HG02884 (cell line): ENCODE results near the gene RDM1.

Experiments
- ATAC-seq: cut with Tn5 transposase; IDR thresholded peaks from one replicate; pipeline ENCODE4 v1.9.1; 2021; ENCODE audit warnings: mild to moderate bottlenecking, moderate library complexity; ENCODE audit not compliant: unreplicated experiment

The RDM1 gene

DNA sequence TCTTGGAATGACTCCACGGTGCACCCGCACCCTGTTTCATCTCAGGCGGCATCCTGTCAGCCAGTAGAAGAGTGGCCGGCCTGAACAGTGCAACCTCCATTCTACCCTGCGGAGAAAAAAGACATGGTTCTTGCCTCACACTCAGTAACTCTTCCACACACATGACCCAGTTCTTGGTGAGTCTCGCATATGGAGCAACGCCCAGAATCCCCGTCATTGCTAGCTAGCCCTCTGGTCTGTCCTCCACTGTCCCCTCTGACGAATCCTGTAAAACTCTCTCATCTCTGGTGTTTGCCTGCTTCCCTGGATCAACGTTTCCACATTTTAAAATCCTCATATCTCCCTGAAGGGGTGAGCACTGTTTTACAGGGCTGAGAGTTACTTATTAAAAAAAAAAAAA, 4.2 kb upstream of the RDM1 start:
- no peak for ATAC-seq

GRCh38 chr17:35932586-35932985, 2.0 kb upstream of the RDM1 start:
- ATAC-seq, result no peak

DNA sequence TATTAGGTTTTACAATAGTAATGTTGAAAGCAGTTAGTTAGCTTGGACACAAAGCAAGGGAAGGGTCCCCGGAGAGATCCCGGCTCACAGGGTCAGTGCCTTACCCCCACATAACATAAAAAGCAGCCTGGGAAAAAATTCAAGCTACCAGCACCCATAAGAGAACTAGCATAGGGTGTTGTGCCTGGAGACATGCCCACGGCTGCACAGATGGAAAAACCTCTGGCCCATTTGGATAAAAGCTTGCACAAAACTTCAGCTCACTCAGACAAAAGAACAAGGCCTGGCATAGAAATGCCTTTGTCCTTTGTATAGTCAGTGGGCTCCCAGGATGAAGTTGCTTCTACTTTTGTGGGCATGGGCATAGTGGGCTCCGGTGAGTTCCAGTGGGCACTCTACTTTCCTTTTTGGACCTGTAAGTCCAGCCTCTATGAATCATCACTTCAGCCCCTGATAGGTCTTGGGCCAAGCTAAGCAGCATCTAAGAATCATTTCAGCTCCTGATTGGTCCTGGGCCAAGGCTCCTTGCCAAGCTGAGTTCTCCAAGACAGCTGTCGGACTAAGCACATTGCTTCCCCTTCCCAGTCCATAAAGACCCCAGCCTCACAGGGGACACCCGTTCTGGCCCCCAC, 1.3 kb upstream of the RDM1 start:
- no peak for ATAC-seq

GRCh38 chr17:35927714-35928113, 2.9 kb downstream of the RDM1 start:
- ATAC-seq, result no peak

DNA sequence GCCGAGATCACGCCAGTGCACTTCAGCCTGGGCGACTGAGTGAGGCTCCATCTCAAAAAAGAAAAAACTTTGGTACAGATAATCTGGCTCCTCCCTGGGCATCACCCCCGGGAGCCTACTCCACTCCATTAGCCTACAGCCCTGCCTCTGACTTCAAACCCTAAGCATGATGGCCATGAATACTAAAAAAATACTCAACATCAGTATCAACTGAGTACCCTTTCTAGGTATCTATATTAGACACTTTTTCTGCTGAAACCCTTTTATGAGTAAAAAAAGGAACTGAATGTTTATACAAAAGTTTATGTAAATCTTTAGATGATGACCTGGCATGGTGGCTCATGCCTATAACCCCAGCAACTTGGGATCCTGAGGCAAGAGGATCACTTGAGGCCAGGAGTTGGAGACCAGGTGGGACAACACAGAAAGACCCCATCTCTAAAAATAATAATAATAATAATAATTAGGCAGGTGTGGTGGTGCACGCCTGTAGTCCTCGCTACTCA, 6.9 kb downstream of the RDM1 start:
- ATAC-seq, result no peak

- no peak for ATAC-seq
Observed at GRCh38 chr17:35920229-35920628, 10.3 kb downstream of the RDM1 start.

- ATAC-seq, result no peak
Observed at GRCh38 chr17:35918665-35919064, 11.9 kb downstream of the RDM1 start.

DNA sequence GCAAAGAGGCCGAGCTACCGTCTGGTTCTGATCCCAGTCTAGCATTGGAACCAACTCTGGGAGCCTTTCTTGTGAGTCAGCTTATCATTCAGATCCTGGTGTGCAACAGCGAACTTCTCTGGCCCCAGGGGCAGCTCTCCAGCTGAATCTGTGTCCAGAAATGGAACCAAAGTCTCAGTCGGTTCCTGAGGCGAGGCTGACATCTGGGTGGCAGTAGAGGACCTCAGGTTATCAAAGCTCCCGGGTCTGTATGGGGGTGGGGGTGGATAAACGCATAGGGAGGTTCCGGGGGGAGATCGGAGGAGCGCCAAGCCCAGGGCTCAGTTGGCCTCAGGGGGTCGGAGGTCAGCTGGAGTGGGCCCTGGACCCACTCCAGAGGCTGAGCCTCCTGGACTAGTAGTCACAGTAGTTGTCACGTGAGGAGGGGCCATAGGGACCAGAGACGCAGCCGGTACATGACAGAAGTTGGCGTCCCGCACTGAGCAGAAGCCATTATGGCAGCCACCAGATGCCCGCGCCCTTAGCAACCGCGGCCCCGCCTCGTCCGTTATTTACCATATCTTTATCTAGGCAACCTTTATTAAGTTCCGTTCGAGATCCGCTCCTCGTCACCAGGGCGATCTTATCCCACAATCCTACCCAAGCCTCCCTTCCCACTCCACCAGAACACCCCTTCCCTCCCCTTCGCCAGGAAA, 12.9 kb downstream of the RDM1 start:
- no peak for ATAC-seq

DNA sequence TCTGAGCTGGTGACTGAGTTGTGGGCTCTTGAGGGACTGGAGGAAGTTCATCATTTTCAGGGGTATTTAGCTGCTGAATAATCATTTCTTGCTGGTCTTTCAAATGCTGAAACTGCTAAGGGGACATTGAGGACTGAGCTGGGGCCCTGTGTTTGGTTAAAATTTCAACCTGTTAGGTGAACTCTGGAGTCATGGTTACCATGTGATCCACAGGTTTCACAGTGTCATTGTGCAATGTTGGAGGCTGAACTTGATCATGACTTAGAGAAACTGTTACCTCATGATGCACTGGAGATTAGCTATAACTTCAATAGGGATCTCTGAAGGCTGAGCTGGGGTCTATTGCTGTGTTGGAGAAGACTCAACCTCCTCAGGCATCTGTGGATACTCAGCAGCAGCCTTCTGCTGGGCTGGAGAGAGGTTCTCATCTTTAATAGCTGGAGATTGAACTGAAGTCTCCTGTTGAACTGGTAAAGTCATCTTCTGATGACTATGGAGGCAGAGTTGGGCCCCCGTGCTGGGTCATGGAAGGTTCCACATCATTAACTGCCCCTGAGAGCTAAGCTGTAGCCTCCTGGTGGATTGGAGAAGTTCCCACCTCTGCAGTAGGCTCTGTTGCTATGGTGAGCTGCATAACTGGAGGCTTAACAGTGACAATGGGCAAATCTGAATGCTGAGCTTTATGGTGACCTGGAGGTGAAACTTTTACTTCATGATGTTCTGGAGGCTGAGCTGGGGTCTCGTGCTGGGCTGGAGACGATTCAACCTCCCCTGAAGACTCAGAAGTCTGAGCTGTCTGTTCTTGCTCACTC, 15.2 kb downstream of the RDM1 start:
- ATAC-seq, result no peak

GRCh38 chr17:35914354-35914753, 16.2 kb downstream of the RDM1 start:
- ATAC-seq, result no peak

GRCh38 chr17:35913609-35914008, 17.0 kb downstream of the RDM1 start:
- ATAC-seq, result no peak

DNA sequence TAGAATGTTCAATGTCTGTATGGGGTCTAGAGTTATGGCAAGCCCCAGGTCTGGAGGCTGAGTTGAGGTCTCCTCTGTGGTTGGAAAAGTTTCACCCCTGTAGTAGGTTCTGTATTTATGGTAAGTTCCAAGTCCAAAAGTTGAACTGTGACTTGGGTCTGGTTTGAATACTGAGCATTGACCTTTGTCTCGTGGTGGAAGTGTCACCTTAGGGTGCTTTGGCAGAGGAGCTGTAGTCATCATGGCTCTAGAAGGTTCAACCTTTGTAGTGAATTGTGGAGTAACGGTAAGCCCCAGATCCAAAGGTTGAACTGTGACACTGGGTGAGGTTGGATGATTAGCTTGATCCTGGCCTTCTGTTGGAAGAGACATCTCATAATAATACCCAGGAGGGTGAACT, 17.6 kb downstream of the RDM1 start:
- no peak for ATAC-seq

- no peak for ATAC-seq
Observed at GRCh38 chr17:35912339-35912912, 18.1 kb downstream of the RDM1 start.

- ATAC-seq, result no peak
Observed at GRCh38 chr17:35909408-35909807, 21.2 kb downstream of the RDM1 start.

GRCh38 chr17:35907691-35908090, 22.9 kb downstream of the RDM1 start:
- ATAC-seq, result no peak

DNA sequence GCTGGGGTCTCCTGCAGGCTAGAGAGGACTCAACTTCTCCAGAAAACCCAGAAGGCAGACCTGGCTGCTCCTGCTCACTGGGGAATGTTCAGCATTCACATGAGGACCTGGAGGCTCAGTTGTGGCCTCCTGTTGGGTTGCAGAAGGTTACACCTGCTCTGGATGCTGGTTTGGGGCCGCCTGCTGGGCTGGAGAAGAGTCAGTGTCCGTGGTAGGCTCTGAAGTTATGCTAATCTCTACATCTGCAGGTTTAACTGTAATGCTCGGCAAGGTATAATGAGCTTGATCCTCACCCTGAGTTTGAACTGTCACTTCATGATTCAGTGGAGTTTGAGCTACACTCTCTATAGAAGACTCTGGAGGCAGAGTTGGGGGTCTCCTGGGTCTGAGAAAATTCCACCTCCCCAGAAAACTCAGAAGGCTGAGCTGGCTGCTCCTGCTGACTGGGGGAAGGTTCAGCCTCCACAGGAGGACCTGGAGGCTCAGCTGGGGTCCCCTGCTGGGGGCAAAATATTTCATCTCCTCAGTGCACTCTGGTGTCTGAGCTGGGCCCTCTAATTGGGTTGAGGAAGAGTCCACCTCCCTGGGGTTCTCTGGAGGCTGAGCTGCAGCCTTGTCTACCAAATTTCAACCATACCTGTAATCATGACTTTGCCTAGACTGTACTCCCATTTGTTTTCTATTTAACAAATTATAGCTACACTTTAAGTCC, 23.5 kb downstream of the RDM1 start:
- ATAC-seq, result no peak

GRCh38 chr17:35906191-35906925, 24.2 kb downstream of the RDM1 start:
- no peak for ATAC-seq

DNA sequence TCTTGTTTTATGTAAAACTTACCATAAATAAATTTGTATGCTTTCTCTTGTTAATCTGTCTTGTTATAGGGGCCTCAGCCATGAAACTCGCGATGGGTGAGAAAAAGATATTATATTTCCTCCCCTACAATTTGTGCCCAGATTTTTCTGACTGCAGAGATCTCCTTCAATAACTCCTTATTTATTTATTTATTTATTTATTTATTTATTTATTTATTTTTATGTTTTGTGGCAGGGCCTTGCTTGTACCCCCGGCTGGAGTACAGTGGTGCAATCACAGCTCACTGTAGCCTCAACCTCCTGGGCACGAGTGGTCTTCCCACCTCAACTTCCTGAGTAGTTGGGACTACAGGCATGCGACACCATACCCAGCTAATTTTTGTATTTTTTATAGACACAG, 27.1 kb downstream of the RDM1 start:
- no peak for ATAC-seq

DNA sequence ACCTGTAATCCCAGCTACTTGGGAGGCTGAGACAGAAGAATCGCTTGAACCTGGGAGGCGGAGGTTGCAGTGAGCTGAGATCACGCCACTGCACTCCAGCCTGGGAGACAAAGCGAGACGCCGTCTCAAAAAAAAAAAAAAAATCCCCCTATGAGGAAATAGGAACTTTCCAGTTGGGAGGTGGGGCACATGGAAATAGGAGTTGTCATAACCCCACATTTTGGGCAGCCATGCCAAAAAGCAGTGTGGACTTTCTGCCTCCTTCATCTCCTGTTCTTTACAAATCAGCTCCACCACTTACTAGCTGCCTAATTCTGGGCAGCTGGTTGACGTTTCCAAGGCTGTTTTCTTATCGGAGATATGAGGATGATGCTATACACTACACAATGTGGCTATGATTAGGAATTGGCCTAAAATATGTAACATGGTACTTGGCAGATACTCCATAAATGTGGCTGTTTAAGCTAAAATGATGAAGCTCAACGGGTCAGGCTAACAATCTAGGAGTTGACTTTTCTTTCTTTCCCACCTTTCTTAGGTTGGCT, 28.9 kb downstream of the RDM1 start:
- no peak for ATAC-seq
